ENCODE data around the gene SLC4A1AP.

Gene SLC4A1AP

GRCh38 chr2:27714053-27714452 lies 50.4 kb downstream of the SLC4A1AP start:
- DNase-seq (ENCODE audit: low read depth in 1 of 2, low spot score in 1 of 2): no peak
- Histone ChIP-seq H3K27me3 (ENCODE audit: insufficient read depth, poor library complexity, severe bottlenecking) (peaks cover 8% of the 10 kb centered on the region), H3K4me3 (replicated peaks; ENCODE audit: insufficient read depth, low read length) (no peak overlapping the region), H3K27ac (replicated peaks) (no peak overlapping the region)
- TF ChIP-seq GABPA (IDR thresholded peaks at IDR 0.05; ENCODE audit: low read depth): no peak
- TF ChIP-seq SPI1 (IDR thresholded peaks at IDR 0.05; ENCODE audit: borderline replicate concordance, low read depth): no peak
- TF ChIP-seq, protein P1, sequence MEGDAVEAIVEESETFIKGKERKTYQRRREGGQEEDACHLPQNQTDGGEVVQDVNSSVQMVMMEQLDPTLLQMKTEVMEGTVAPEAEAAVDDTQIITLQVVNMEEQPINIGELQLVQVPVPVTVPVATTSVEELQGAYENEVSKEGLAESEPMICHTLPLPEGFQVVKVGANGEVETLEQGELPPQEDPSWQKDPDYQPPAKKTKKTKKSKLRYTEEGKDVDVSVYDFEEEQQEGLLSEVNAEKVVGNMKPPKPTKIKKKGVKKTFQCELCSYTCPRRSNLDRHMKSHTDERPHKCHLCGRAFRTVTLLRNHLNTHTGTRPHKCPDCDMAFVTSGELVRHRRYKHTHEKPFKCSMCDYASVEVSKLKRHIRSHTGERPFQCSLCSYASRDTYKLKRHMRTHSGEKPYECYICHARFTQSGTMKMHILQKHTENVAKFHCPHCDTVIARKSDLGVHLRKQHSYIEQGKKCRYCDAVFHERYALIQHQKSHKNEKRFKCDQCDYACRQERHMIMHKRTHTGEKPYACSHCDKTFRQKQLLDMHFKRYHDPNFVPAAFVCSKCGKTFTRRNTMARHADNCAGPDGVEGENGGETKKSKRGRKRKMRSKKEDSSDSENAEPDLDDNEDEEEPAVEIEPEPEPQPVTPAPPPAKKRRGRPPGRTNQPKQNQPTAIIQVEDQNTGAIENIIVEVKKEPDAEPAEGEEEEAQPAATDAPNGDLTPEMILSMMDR (IDR thresholded peaks at IDR 0.05; ENCODE audit: insufficient read depth, low read length): no peak

DNA sequence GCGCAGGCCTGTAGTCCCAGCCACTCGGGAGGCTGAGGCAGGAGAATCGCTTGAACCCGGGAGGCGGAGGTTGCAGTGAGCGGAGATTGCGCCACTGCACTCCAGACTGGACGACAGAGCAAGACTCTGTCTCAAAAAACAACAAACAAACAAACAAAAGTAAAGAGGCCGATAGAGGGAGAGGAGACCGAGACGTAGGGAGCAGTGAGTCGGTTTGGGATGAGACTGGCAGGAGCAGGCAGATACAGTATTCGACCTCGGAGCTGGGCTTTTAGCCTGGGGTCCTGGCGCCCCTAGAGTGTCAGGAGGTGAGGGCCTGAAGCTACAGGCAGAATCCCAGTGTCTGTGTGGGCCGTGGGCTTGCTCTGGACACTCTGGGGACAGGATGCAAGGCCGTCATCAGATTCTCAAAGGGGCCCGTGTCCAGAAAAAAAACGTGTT lies 51.2 kb downstream of the SLC4A1AP start:
- Histone ChIP-seq H3K27ac (replicated peaks) (no peak overlapping the region), H3K4me3 (replicated peaks; ENCODE audit: insufficient read depth, low read length) (no peak overlapping the region), H3K27me3 (ENCODE audit: insufficient read depth, poor library complexity, severe bottlenecking) (peaks cover 8% of the 10 kb centered on the region)
- DNase-seq (ENCODE audit: low read depth in 1 of 2, low spot score in 1 of 2): no peak
- TF ChIP-seq, protein P2, sequence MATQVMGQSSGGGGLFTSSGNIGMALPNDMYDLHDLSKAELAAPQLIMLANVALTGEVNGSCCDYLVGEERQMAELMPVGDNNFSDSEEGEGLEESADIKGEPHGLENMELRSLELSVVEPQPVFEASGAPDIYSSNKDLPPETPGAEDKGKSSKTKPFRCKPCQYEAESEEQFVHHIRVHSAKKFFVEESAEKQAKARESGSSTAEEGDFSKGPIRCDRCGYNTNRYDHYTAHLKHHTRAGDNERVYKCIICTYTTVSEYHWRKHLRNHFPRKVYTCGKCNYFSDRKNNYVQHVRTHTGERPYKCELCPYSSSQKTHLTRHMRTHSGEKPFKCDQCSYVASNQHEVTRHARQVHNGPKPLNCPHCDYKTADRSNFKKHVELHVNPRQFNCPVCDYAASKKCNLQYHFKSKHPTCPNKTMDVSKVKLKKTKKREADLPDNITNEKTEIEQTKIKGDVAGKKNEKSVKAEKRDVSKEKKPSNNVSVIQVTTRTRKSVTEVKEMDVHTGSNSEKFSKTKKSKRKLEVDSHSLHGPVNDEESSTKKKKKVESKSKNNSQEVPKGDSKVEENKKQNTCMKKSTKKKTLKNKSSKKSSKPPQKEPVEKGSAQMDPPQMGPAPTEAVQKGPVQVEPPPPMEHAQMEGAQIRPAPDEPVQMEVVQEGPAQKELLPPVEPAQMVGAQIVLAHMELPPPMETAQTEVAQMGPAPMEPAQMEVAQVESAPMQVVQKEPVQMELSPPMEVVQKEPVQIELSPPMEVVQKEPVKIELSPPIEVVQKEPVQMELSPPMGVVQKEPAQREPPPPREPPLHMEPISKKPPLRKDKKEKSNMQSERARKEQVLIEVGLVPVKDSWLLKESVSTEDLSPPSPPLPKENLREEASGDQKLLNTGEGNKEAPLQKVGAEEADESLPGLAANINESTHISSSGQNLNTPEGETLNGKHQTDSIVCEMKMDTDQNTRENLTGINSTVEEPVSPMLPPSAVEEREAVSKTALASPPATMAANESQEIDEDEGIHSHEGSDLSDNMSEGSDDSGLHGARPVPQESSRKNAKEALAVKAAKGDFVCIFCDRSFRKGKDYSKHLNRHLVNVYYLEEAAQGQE (IDR thresholded peaks at IDR 0.05; ENCODE audit: insufficient replicate concordance, low read depth): no peak
- TF ChIP-seq SPI1 (IDR thresholded peaks at IDR 0.05; ENCODE audit: borderline replicate concordance, low read depth) (no peak), POLR2AphosphoS5 (IDR thresholded peaks at IDR 0.05; ENCODE audit: low read depth) (no peak), GABPA (IDR thresholded peaks at IDR 0.05; ENCODE audit: low read depth) (no peak)
- TF ChIP-seq, protein P1 (IDR thresholded peaks at IDR 0.05; ENCODE audit: insufficient read depth, low read length): no peak

- Histone ChIP-seq H3K27ac (replicated peaks) (no peak overlapping the region), H3K4me3 (replicated peaks; ENCODE audit: insufficient read depth, low read length) (peak overlapping the region; percentile 26), H3K27me3 (ENCODE audit: insufficient read depth, poor library complexity, severe bottlenecking) (peaks cover 8% of the 10 kb centered on the region)
- no peak for DNase-seq (ENCODE audit: low read depth in 1 of 2, low spot score in 1 of 2)
- TF ChIP-seq, protein P1 (IDR thresholded peaks at IDR 0.05; ENCODE audit: insufficient read depth, low read length): no peak
- TF ChIP-seq, protein P2 (IDR thresholded peaks at IDR 0.05; ENCODE audit: insufficient replicate concordance, low read depth): no peak
- TF ChIP-seq GABPA (IDR thresholded peaks at IDR 0.05; ENCODE audit: low read depth) (no peak), SPI1 (IDR thresholded peaks at IDR 0.05; ENCODE audit: borderline replicate concordance, low read depth) (no peak), POLR2AphosphoS5 (IDR thresholded peaks at IDR 0.05; ENCODE audit: low read depth) (no peak)
Measured at GRCh38 chr2:27715318-27716210, 51.9 kb downstream of the SLC4A1AP start.
